Stomach (tissue), 9 donors: Measurements from ENCODE around the gene REPIN1. TPM values are rescaled to one million over a fixed set of nuclear protein-coding genes. Genes with fewer than 3 reads are reported as not detected.

Source experiments
- DNase-seq, 2 donors: peaks; one replicate each; pipeline versions ENCODE4 v3.0.0 to v3.0.0-alpha.2; 2013 to 2019
- H3K27ac ChIP-seq, 5 donors: fragments of 200-600 bp in 4 of 5; sonication (generic) in 4 of 5; one replicate each; pipeline ENCODE4 v1.5.1; 2013 to 2019; ENCODE audit warnings: mild to moderate bottlenecking in 1 of 5, moderate library complexity in 1 of 5
- H3K27me3 ChIP-seq, 3 donors: fragments of 200-600 bp; sonication (generic); one replicate each; pipeline ENCODE4 v1.5.1; 2017 to 2019; ENCODE audit warnings: mixed run types in 1 of 3
- H3K36me3 ChIP-seq, 4 donors: fragments of 200-600 bp; sonication (generic); 1 replicate in 3 of 4; 2 replicates in 1 of 4; pipeline ENCODE4 v1.5.1; 2016 to 2019
- H3K4me1 ChIP-seq, 4 donors: fragments of 200-600 bp; sonication (generic); one replicate each; pipeline ENCODE4 v1.5.1; 2016 to 2019
- H3K4me3 ChIP-seq, 4 donors: fragments of 200-600 bp; sonication (generic) in 3 of 4; one replicate each; pipeline ENCODE4 v1.5.1; 2016 to 2019; ENCODE audit warnings: mild to moderate bottlenecking in 1 of 4
- H3K9me3 ChIP-seq, 4 donors: fragments of 200-600 bp; sonication (generic); one replicate each; pipeline ENCODE4 v1.5.1; 2016 to 2019
- EP300 ChIP-seq: sonication (generic); formaldehyde crosslinking; IDR thresholded peaks from one replicate; pipeline ENCODE4 v1.6.1; 2017; ENCODE audit warnings: antibody characterized with exemption
- POLR2A ChIP-seq, 4 donors: fragments of 450-650 bp; IDR thresholded peaks; one replicate each; pipeline ENCODE4 v1.6.1; 2016; ENCODE audit warnings: antibody characterized with exemption in 4 of 4, control low read depth in 2 of 4, mild to moderate bottlenecking in 1 of 4, moderate library complexity in 1 of 4
- POLR2AphosphoS5 ChIP-seq, 3 donors: sonication (generic); formaldehyde crosslinking; IDR thresholded peaks; one replicate each; pipeline ENCODE4 v1.6.1; 2016; ENCODE audit warnings: antibody characterized with exemption in 3 of 3
- WGBS, 5 donors: extraction: QIAGEN DNeasy Blood & Tissue Kit in 3 of 5; methylation state at CpG; one replicate each; pipeline versions ENCODE4 v1.1.5 to v1.1.7; 2013 to 2018; 5-methylcytosine and 5-hydroxymethylcytosine counted together
- intact Hi-C: fragments of 100-400 bp; cut with DNase I; formaldehyde crosslinking; loops from one replicate; pipeline ENCODE4 v1.15.1; 2023; ENCODE audit warnings: low total_unique reads
- polyA plus RNA-seq, 3 donors: library from polyadenylated mRNA; stranded (reverse); fragments of 200-250 nt; gene quantifications; one replicate each; pipeline ENCODE4 v1.2.3, GENCODE V29; 2013
- total RNA-seq, 5 donors: library from RNA; depleted of rRNA; stranded (reverse); fragments of >200 nt; gene quantifications; one replicate each; pipeline versions ENCODE4 v1.1.0 to v1.2.3, GENCODE V29; 2014 to 2016
- TF ChIP-seq, protein P1 (sequence below), 7 experiments: fragments of 450-650 bp in 4 of 7; fragments of 200-600 bp in 3 of 7; sonication (generic) in 3 of 7; IDR thresholded peaks; one replicate each; pipeline ENCODE4 v1.5.1; 2016 to 2019; ENCODE audit warnings: antibody characterized with exemption in 7 of 7, control low read depth in 2 of 7, mild to moderate bottlenecking in 1 of 7
- donor health status: healthy with polysubstance abuse.
- donor health status: Bipolar disorder and iron deficiency.
- donor health status: healthy.

Gene REPIN1
- total and polyA plus RNA-seq, 8 donors, result 35.9 to 298 (median 49.3) TPM

DNA sequence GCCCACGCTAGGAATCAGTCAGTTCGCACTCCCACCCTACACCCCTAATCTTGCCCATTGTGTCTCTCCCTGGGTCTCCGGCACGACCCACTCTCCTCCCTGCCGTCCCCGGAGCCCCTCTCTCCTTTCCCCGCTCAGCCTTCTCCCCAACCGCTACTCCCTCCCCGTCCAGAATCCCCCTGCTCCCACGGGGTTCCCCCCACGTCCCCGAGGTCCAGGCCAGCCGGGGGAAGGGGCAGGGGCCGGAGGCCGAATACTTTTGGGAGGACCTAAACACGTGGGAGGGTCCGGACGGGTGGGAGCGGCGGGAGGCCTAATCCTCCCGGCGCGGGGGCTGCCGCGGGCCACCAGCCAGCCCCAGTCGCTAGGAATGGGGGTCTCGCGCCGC lies 27.8 kb upstream of the REPIN1 start:
- peak overlapping the region; percentile 13 to 88 (median 86) for H3K27ac ChIP-seq
- intact Hi-C loops, result no loop called here
- peak overlapping the region; percentile 57 to 60 (median 58) for H3K4me3 ChIP-seq
- peaks cover 0 to 7% (median 0%) of the 10 kb centered on the region in 4 donors for H3K9me3 ChIP-seq
- whole genome bisulfite sequencing, 5 donors, result 8 to 17% (median 14%) methylated on average over 23 to 29 of the region's 29 CpGs
- H3K4me1 ChIP-seq, result peaks cover 27 to 66% (median 51%) of the 10 kb centered on the region in 4 donors
- DNase-seq, result no peak
- H3K27me3 ChIP-seq, result peaks cover 0 to 24% (median 13%) of the 10 kb centered on the region in 3 donors
- peaks cover 0 to 17% (median 14%) of the 10 kb centered on the region in 4 donors for H3K36me3 ChIP-seq
- TF ChIP-seq EP300 (no peak), POLR2A (IDR thresholded peaks at IDR 0.05) (no peak), POLR2AphosphoS5 (IDR thresholded peaks at IDR 0.05) (no peak)
- TF ChIP-seq, protein P1, sequence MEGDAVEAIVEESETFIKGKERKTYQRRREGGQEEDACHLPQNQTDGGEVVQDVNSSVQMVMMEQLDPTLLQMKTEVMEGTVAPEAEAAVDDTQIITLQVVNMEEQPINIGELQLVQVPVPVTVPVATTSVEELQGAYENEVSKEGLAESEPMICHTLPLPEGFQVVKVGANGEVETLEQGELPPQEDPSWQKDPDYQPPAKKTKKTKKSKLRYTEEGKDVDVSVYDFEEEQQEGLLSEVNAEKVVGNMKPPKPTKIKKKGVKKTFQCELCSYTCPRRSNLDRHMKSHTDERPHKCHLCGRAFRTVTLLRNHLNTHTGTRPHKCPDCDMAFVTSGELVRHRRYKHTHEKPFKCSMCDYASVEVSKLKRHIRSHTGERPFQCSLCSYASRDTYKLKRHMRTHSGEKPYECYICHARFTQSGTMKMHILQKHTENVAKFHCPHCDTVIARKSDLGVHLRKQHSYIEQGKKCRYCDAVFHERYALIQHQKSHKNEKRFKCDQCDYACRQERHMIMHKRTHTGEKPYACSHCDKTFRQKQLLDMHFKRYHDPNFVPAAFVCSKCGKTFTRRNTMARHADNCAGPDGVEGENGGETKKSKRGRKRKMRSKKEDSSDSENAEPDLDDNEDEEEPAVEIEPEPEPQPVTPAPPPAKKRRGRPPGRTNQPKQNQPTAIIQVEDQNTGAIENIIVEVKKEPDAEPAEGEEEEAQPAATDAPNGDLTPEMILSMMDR (IDR thresholded peaks at IDR 0.05), result no peak

DNA sequence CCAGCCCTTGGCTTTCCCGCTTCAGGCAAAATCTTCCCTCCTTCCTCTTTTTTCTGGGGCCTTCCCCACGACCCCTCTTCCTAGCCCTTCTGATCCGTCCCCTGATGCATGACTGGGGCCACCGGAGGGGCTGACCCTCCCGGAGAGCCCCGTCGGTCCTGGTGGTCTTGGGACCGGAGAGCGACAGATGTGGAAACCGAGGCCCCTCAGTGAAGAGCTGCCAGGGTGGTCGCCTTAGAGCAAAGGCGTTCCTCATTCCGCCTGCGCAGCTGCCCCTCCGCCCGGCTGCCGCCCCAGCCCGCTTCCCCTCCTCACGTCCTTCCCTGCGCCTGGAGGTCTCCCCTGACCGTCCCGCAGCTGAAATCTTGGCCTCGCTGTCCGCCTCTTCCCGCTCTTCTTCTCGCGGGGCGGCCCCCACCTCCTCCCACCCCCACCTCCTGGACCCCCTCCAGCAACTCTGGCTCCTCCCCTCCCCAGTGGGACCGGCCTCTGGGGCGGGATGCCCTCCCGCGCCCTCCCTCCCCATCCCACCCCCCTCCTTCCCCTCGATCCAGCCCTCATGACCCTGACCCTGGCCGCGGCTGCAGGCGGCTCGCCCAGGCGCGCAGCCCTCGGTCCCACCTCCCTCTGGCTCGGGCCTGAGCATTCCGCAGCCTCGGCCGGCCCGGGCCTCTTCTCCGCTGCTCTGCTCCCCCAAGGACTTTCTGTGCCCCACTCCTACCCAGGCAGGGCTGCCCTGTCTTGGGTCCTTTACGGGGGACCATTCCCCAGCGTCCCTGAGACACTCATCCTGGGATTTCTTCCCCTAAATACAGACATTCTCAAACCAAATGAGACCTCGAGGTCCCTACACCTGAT lies 27.1 kb upstream of the REPIN1 start, which contains the start of gene RARRES2:
Gene RARRES2 (minus strand): TSS at position 367 of the 858 bp plus-strand sequence. CDS start 1,020 bp downstream, outside the sequence.
- peak within 1 kb of the TSS; percentile 57 to 60 (median 58) for H3K4me3 ChIP-seq
- H3K27ac ChIP-seq, result peak within 1 kb of the TSS; percentile 50 to 88 (median 86)
- peaks cover 0 to 17% (median 14%) of the 10 kb centered on the region in 4 donors for H3K36me3 ChIP-seq
- peaks cover 0 to 7% (median 0%) of the 10 kb centered on the region in 4 donors for H3K9me3 ChIP-seq
- WGBS, 5 donors, result 10 to 15% (median 12%) methylated on average over 39 to 49 of the region's 49 CpGs
- DNase-seq, result peak; percentile 51 to 84
- H3K4me1 ChIP-seq, result peaks cover 22 to 60% (median 48%) of the 10 kb centered on the region in 4 donors
- TF ChIP-seq POLR2AphosphoS5 (IDR thresholded peaks at IDR 0.05) (peak in 1 of 3 donors; percentile 9), EP300 (no peak)
- H3K27me3 ChIP-seq, result peaks cover 0 to 24% (median 13%) of the 10 kb centered on the region in 3 donors
- intact Hi-C loops, result no loop called here

DNA sequence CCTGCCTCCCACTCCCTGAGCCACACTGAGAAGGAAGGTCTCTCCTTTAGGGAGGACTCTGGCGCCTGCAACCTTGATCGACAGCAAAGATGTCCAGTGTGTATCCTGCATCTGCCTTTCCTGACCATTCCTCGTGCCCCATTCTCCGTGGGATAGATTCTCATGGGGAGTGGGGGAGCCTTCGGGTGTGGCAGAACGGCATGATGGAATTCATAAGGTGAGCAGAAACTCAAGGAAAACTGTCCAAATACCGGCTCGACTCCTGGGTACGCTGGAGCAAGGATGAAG lies 26.6 kb upstream of the REPIN1 start:
- intact Hi-C loops, result no loop called here
- whole genome bisulfite sequencing, 5 donors, result 86 to 90% (median 89%) methylated on average over 9 of the region's 9 CpGs
- H3K27ac ChIP-seq, result peak overlapping the region in 4 of 5 donors; percentile 80 to 88 (median 86)
- peaks cover 22 to 54% (median 45%) of the 10 kb centered on the region in 4 donors for H3K4me1 ChIP-seq
- no peak for DNase-seq
- TF ChIP-seq POLR2A (IDR thresholded peaks at IDR 0.05) (no peak), POLR2AphosphoS5 (IDR thresholded peaks at IDR 0.05) (no peak), EP300 (no peak)
- TF ChIP-seq, protein P1 (IDR thresholded peaks at IDR 0.05), result no peak
- H3K9me3 ChIP-seq, result peaks cover 0 to 7% (median 0%) of the 10 kb centered on the region in 4 donors
- peak overlapping the region in 2 of 4 donors; percentile 57 for H3K4me3 ChIP-seq
- H3K36me3 ChIP-seq, result peaks cover 0 to 14% (median 10%) of the 10 kb centered on the region in 4 donors
- H3K27me3 ChIP-seq, result peaks cover 0 to 24% (median 13%) of the 10 kb centered on the region in 3 donors

DNA sequence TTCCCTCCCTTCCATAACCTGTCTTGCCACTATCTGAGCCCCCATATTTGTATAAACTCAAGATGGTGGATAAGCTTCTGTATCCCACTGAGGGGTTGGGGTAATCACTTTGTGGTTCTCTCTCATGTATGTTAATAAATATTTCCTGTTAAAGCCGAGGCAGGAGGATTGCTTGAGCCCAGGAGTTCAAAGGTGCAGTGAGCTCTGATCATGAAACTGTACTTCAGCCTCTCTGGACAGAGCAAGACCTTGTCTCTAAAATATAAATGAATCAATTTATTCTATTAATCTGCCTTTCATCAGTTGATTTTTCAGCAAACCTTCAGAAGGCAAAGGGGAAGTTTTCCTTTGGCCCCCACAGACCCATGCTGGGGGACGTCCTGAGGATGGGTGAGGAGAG lies 25.4 kb upstream of the REPIN1 start:
- H3K27me3 ChIP-seq, result peaks cover 0 to 24% (median 13%) of the 10 kb centered on the region in 3 donors
- H3K4me1 ChIP-seq, result peaks cover 22 to 42% (median 39%) of the 10 kb centered on the region in 4 donors
- no peak for DNase-seq
- no peak overlapping the region for H3K4me3 ChIP-seq
- H3K36me3 ChIP-seq, result peaks cover 0 to 3% (median 0%) of the 10 kb centered on the region in 4 donors
- TF ChIP-seq, protein P1 (IDR thresholded peaks at IDR 0.05), result no peak
- TF ChIP-seq EP300 (no peak), POLR2AphosphoS5 (IDR thresholded peaks at IDR 0.05) (no peak), POLR2A (IDR thresholded peaks at IDR 0.05) (no peak)
- 70 to 84% (median 81%) methylated on average over 2 of the region's 2 CpGs for WGBS, 5 donors
- intact Hi-C loops, result no loop called here
- no peak overlapping the region for H3K27ac ChIP-seq
- peaks cover 0 to 7% (median 0%) of the 10 kb centered on the region in 4 donors for H3K9me3 ChIP-seq
